PFSK-1 (cell line): ENCODE data around the gene WDR1.

Experiments used
- FOXP2 ChIP-seq: optimal IDR thresholded peaks from 2 replicates; pipeline ENCODE3; 2011; ENCODE audit warnings: borderline replicate concordance, control low read depth, inconsistent platforms; ENCODE audit not compliant: insufficient read depth; ENCODE audit errors: extremely low read length, extremely low read depth
- POLR2AphosphoS5 ChIP-seq: IDR thresholded peaks from 2 replicates; pipeline ENCODE4 v1.6.1; 2012; ENCODE audit warnings: low read depth, mild to moderate bottlenecking, control low read depth, low read length, moderate library complexity
- SIN3A ChIP-seq: IDR thresholded peaks from 2 replicates; pipeline ENCODE4 v1.6.1; 2012; ENCODE audit warnings: mild to moderate bottlenecking, low read length, moderate library complexity, borderline replicate concordance; ENCODE audit not compliant: insufficient read depth
- TAF1 ChIP-seq: IDR thresholded peaks from 2 replicates; pipeline ENCODE4 v1.6.1; 2012; ENCODE audit warnings: low read length, control low read depth, borderline replicate concordance; ENCODE audit not compliant: insufficient read depth
- TF ChIP-seq, protein P1 (sequence below), 2 experiments: IDR thresholded peaks; 2 replicates each; pipeline versions ENCODE4 v1.6.1 to v1.8.0; 2011 to 2012; ENCODE audit warnings: low read depth in 2 of 2, low read length in 2 of 2, control low read depth in 1 of 2, inconsistent platforms in 1 of 2, mild to moderate bottlenecking in 1 of 2, moderate library complexity in 1 of 2; ENCODE audit not compliant: insufficient read depth in 1 of 2

The WDR1 gene

DNA sequence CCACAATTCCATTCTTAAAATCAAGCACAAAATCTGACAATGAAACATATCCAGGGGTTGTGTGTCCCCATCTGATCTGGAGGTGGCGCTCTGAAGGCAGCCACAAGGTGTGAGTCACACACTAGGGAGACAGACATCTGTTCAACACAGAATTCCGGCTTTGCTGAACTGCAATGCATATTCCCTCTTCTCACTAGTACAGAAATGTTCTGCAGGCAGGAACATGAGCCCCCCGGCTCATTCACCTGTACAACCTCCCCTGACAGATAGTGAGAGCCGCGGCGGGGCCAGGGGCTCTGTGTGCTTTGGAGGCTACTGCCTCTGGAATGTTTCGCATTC, 41.9 kb downstream of the WDR1 start:
- TF ChIP-seq, protein P1, sequence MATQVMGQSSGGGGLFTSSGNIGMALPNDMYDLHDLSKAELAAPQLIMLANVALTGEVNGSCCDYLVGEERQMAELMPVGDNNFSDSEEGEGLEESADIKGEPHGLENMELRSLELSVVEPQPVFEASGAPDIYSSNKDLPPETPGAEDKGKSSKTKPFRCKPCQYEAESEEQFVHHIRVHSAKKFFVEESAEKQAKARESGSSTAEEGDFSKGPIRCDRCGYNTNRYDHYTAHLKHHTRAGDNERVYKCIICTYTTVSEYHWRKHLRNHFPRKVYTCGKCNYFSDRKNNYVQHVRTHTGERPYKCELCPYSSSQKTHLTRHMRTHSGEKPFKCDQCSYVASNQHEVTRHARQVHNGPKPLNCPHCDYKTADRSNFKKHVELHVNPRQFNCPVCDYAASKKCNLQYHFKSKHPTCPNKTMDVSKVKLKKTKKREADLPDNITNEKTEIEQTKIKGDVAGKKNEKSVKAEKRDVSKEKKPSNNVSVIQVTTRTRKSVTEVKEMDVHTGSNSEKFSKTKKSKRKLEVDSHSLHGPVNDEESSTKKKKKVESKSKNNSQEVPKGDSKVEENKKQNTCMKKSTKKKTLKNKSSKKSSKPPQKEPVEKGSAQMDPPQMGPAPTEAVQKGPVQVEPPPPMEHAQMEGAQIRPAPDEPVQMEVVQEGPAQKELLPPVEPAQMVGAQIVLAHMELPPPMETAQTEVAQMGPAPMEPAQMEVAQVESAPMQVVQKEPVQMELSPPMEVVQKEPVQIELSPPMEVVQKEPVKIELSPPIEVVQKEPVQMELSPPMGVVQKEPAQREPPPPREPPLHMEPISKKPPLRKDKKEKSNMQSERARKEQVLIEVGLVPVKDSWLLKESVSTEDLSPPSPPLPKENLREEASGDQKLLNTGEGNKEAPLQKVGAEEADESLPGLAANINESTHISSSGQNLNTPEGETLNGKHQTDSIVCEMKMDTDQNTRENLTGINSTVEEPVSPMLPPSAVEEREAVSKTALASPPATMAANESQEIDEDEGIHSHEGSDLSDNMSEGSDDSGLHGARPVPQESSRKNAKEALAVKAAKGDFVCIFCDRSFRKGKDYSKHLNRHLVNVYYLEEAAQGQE (IDR thresholded peaks at IDR 0.05; ENCODE audit: insufficient read depth in 1 of 2, low read depth in 2 of 2, low read length in 2 of 2), result no peak
- TF ChIP-seq POLR2AphosphoS5, result no peak
- TF ChIP-seq SIN3A, result no peak
- TF ChIP-seq FOXP2, result no peak
- no peak for TF ChIP-seq TAF1

DNA sequence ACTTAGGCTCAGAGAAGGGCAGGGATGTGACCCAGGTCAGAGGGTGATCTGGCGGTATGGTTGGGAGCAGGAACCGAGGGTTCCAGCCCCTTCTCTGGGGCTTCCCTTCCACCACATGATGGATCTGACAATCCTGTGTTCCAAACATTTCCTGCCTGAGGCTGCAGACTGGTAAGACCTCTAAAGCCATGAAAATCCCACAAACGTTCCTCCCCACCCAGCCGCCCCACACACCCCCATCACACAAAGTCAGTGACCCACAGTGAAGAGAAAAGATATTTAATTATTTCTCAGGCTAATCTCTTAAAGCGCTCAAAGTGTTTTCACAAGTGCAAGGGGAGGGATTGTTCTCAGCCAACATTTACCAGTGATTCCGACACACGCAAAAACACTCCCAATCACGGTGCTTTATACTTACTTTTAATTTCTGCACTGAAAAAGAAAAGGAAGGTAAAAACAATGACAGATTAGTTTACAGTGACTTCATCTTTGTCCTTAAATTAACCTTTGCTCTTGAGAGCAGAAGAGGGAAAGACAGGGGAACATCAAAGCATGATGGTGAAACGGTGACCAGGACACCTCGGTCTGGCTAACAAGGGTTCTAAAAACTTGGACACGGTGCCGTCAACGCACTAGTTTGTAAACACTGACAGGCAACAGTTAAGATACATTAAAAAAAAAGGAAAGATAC, 42.4 kb downstream of the WDR1 start:
- TF ChIP-seq, protein P1 (IDR thresholded peaks at IDR 0.05; ENCODE audit: insufficient read depth in 1 of 2, low read depth in 2 of 2, low read length in 2 of 2), result no peak
- TF ChIP-seq POLR2AphosphoS5 (no peak), FOXP2 (no peak), TAF1 (no peak), SIN3A (no peak)

DNA sequence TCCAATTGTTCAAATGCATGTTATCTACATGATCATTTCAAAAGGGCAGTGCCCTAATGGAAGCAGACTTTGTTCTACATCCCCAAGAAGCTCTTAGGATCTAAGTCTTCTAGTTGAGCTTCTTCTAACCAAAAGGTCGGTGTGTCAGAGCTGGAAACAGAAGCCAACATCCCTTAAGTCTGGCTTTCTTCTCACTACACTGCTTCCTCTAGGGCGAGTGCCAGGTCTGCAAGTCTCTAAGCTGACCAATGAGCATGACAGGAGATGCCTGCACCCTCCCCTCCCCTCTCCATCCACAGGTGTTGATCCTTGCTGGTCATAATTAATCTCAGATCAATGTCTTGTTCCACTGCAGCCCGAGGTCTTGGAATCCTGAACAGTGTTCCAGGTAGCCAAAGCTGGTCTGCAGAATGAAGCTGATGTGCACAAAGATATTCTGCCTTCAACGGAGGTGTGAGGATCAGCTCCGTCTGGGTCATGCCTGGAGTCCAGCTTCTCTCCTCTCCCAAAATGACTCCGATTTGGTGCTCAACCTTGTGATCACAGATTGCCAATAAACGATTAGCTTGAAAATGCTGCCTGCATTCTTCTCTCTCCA, 44.1 kb downstream of the WDR1 start:
- TF ChIP-seq, protein P1 (IDR thresholded peaks at IDR 0.05; ENCODE audit: insufficient read depth in 1 of 2, low read depth in 2 of 2, low read length in 2 of 2), result no peak
- no peak for TF ChIP-seq FOXP2
- no peak for TF ChIP-seq TAF1
- TF ChIP-seq POLR2AphosphoS5, result no peak
- TF ChIP-seq SIN3A, result no peak

DNA sequence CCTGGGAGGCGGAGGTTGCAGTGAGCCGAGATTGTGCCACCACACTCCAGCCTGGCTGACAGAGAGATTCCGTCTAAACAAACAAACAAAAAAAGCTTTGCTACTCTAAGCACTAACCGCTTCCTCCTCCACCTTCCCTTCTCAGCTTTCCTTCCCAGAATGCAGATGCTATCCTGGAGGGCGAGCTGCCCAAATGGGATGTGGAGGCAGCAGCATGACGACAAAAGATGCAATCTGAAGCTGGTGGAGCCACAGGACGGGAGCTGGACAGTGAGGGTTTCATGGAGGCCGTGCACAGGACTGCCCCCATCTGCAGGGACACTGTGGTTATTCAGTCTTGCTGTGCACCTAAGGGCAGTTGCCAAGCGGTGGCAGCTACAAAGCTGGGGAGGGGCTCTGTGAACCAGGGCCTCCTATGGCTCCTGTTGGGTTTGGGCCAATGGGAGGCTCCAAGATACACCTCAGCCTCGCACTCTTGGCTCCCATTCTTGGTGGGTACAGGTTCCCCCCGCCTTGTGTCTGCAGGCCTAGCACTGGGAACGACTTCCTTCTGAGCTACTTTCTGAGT, 47.4 kb downstream of the WDR1 start:
- no peak for TF ChIP-seq SIN3A
- TF ChIP-seq, protein P1 (IDR thresholded peaks at IDR 0.05; ENCODE audit: insufficient read depth in 1 of 2, low read depth in 2 of 2, low read length in 2 of 2), result no peak
- no peak for TF ChIP-seq TAF1
- TF ChIP-seq POLR2AphosphoS5, result no peak
- TF ChIP-seq FOXP2, result no peak
